Activated naive CD8-positive, alpha-beta T cell (primary cell): ENCODE measurements around the gene CYP27B1.

Experiments used
- H3K27ac Mint-ChIP-seq: one replicate; pipeline ENCODE4 v1.8.0; 2021; ENCODE audit warnings: mixed read lengths
- H3K27me3 Mint-ChIP-seq: one replicate; pipeline ENCODE4 v1.8.0; 2021; ENCODE audit warnings: mixed read lengths
- H3K36me3 Mint-ChIP-seq: one replicate; pipeline ENCODE4 v1.8.0; 2021; ENCODE audit warnings: mixed read lengths
- H3K4me1 Mint-ChIP-seq: one replicate; pipeline ENCODE4 v1.8.0; 2021; ENCODE audit warnings: low read depth, mixed read lengths
- H3K4me3 Mint-ChIP-seq: one replicate; pipeline ENCODE4 v1.8.0; 2021; ENCODE audit warnings: mild to moderate bottlenecking, mixed read lengths
- H3K9me3 Mint-ChIP-seq: one replicate; pipeline ENCODE4 v1.8.0; 2021; ENCODE audit warnings: low read depth, mixed read lengths

Gene CYP27B1

GRCh38 chr12:57765003-57765697 lies 1.7 kb downstream of the CYP27B1 start:
- Mint-ChIP-seq H3K36me3 (peaks cover 10% of the 10 kb centered on the region), H3K27me3 (no peaks in the 10 kb centered on the region), H3K4me1 (peaks cover 32% of the 10 kb centered on the region), H3K4me3 (peak overlapping the region; percentile 91), H3K9me3 (no peaks in the 10 kb centered on the region), H3K27ac (peak overlapping the region; percentile 87)

- Mint-ChIP-seq H3K4me3 (peak overlapping the region; percentile 91), H3K4me1 (peaks cover 33% of the 10 kb centered on the region), H3K27me3 (no peaks in the 10 kb centered on the region), H3K9me3 (no peaks in the 10 kb centered on the region), H3K36me3 (peaks cover 6% of the 10 kb centered on the region), H3K27ac (peak overlapping the region; percentile 87)
These were observed 2.2 kb downstream of the CYP27B1 start for GRCh38 chr12:57764662-57765002.

GRCh38 chr12:57763881-57764661 lies 2.8 kb downstream of the CYP27B1 start:
- H3K27ac Mint-ChIP-seq, result peak overlapping the region; percentile 87
- H3K36me3 Mint-ChIP-seq, result peaks cover 6% of the 10 kb centered on the region
- peak overlapping the region; percentile 91 for H3K4me3 Mint-ChIP-seq
- no peaks in the 10 kb centered on the region for H3K9me3 Mint-ChIP-seq
- H3K4me1 Mint-ChIP-seq, result peaks cover 38% of the 10 kb centered on the region
- H3K27me3 Mint-ChIP-seq, result no peaks in the 10 kb centered on the region

- peaks cover 6% of the 10 kb centered on the region for H3K36me3 Mint-ChIP-seq
- no peak overlapping the region for H3K27ac Mint-ChIP-seq
- H3K9me3 Mint-ChIP-seq, result no peaks in the 10 kb centered on the region
- peaks cover 42% of the 10 kb centered on the region for H3K4me1 Mint-ChIP-seq
- peak overlapping the region; percentile 91 for H3K4me3 Mint-ChIP-seq
- H3K27me3 Mint-ChIP-seq, result no peaks in the 10 kb centered on the region
These were observed 4.4 kb downstream of the CYP27B1 start for GRCh38 chr12:57762463-57762862.

GRCh38 chr12:57761391-57761998 lies 5.4 kb downstream of the CYP27B1 start:
- H3K4me1 Mint-ChIP-seq, result peaks cover 43% of the 10 kb centered on the region

GRCh38 chr12:57760347-57760982 lies 6.4 kb downstream of the CYP27B1 start:
- Mint-ChIP-seq H3K36me3 (peaks cover 6% of the 10 kb centered on the region), H3K4me1 (peaks cover 42% of the 10 kb centered on the region), H3K9me3 (no peaks in the 10 kb centered on the region), H3K27ac (no peak overlapping the region), H3K4me3 (no peak overlapping the region), H3K27me3 (no peaks in the 10 kb centered on the region)

More at GRCh38 chr12:57761391-57761998, 5.4 kb downstream of the CYP27B1 start:
- Mint-ChIP-seq H3K36me3 (peaks cover 6% of the 10 kb centered on the region), H3K9me3 (no peaks in the 10 kb centered on the region), H3K27ac (no peak overlapping the region), H3K4me3 (no peak overlapping the region), H3K27me3 (no peaks in the 10 kb centered on the region)

GRCh38 chr12:57759360-57759980 lies 7.4 kb downstream of the CYP27B1 start:
- H3K9me3 Mint-ChIP-seq, result no peaks in the 10 kb centered on the region
- no peaks in the 10 kb centered on the region for H3K27me3 Mint-ChIP-seq
- H3K36me3 Mint-ChIP-seq, result peaks cover 6% of the 10 kb centered on the region
- H3K4me3 Mint-ChIP-seq, result no peak overlapping the region
- no peak overlapping the region for H3K27ac Mint-ChIP-seq
- H3K4me1 Mint-ChIP-seq, result peaks cover 39% of the 10 kb centered on the region

GRCh38 chr12:57758552-57759359 lies 8.1 kb downstream of the CYP27B1 start:
- Mint-ChIP-seq H3K36me3 (peaks cover 3% of the 10 kb centered on the region), H3K4me1 (peaks cover 40% of the 10 kb centered on the region), H3K27me3 (no peaks in the 10 kb centered on the region), H3K9me3 (no peaks in the 10 kb centered on the region), H3K27ac (no peak overlapping the region), H3K4me3 (no peak overlapping the region)

- Mint-ChIP-seq H3K27ac (no peak overlapping the region), H3K4me3 (no peak overlapping the region), H3K9me3 (no peaks in the 10 kb centered on the region), H3K36me3 (no peaks in the 10 kb centered on the region), H3K4me1 (peaks cover 45% of the 10 kb centered on the region), H3K27me3 (no peaks in the 10 kb centered on the region)
These were observed 9.1 kb downstream of the CYP27B1 start for GRCh38 chr12:57757771-57758170.

- peaks cover 53% of the 10 kb centered on the region for H3K4me1 Mint-ChIP-seq
- H3K27me3 Mint-ChIP-seq, result no peaks in the 10 kb centered on the region
- H3K9me3 Mint-ChIP-seq, result no peaks in the 10 kb centered on the region
- peak overlapping the region; percentile 82 for H3K27ac Mint-ChIP-seq
- H3K4me3 Mint-ChIP-seq, result peak overlapping the region; percentile 91
- peaks cover 1% of the 10 kb centered on the region for H3K36me3 Mint-ChIP-seq
These were observed 10.2 kb downstream of the CYP27B1 start for GRCh38 chr12:57756406-57757341.

- Mint-ChIP-seq H3K4me1 (peaks cover 62% of the 10 kb centered on the region), H3K9me3 (no peaks in the 10 kb centered on the region), H3K27me3 (no peaks in the 10 kb centered on the region), H3K36me3 (peaks cover 9% of the 10 kb centered on the region), H3K4me3 (peak overlapping the region; percentile 91), H3K27ac (peak overlapping the region; percentile 68)
These were observed 11.2 kb downstream of the CYP27B1 start for GRCh38 chr12:57755454-57756372.

GRCh38 chr12:57755194-57755453 lies 11.8 kb downstream of the CYP27B1 start:
- Mint-ChIP-seq H3K4me1 (peaks cover 68% of the 10 kb centered on the region), H3K27me3 (no peaks in the 10 kb centered on the region), H3K27ac (no peak overlapping the region), H3K36me3 (peaks cover 12% of the 10 kb centered on the region), H3K4me3 (no peak overlapping the region), H3K9me3 (no peaks in the 10 kb centered on the region)
